Measurements from ENCODE around the gene EPB41.
"Not testable (repeated sequence)": the region's sequence is repeated elsewhere in the genome, so short reads cannot be mapped to it uniquely, and the experiment has no call there.

The EPB41 gene

GRCh38 chr1:28926629-28927265 lies 12.4 kb downstream of the EPB41 start:
- DNase-seq (ENCODE audit: low read depth in 4 of 4, low spot score in 1 of 4) = no peak

- no peak for DNase-seq (ENCODE audit: low read depth in 4 of 4, low spot score in 1 of 4)
Measured at GRCh38 chr1:28927266-28927647, 12.9 kb downstream of the EPB41 start.

GRCh38 chr1:28927648-28928313 lies 13.4 kb downstream of the EPB41 start:
- no peak for DNase-seq (ENCODE audit: low read depth in 4 of 4, low spot score in 1 of 4)

GRCh38 chr1:28928314-28928941 lies 14.1 kb downstream of the EPB41 start:
- DNase-seq (ENCODE audit: low read depth in 4 of 4, low spot score in 1 of 4) = no peak

GRCh38 chr1:28933277-28933676 lies 18.9 kb downstream of the EPB41 start:
- DNase-seq (ENCODE audit: low read depth in 4 of 4, low spot score in 1 of 4) = no peak

- DNase-seq (ENCODE audit: low read depth in 4 of 4, low spot score in 1 of 4) = no peak
Measured at GRCh38 chr1:28933918-28934317, 19.5 kb downstream of the EPB41 start.

- no peak for DNase-seq (ENCODE audit: low read depth in 4 of 4, low spot score in 1 of 4)
Measured at GRCh38 chr1:28934676-28935075, 20.3 kb downstream of the EPB41 start.

GRCh38 chr1:28935293-28935692 lies 20.9 kb downstream of the EPB41 start:
- DNase-seq (ENCODE audit: low read depth in 4 of 4, low spot score in 1 of 4) = no peak

GRCh38 chr1:28936094-28936493 lies 21.7 kb downstream of the EPB41 start:
- no peak for DNase-seq (ENCODE audit: low read depth in 4 of 4, low spot score in 1 of 4)

- no peak for DNase-seq (ENCODE audit: low read depth in 4 of 4, low spot score in 1 of 4)
Measured at GRCh38 chr1:28936528-28936927, 22.2 kb downstream of the EPB41 start.

GRCh38 chr1:28943581-28943980 lies 29.2 kb downstream of the EPB41 start:
- DNase-seq (ENCODE audit: low read depth in 4 of 4, low spot score in 1 of 4) = not testable (repeated sequence)

GRCh38 chr1:28950006-28950405 lies 35.6 kb downstream of the EPB41 start:
- no peak for DNase-seq (ENCODE audit: low read depth in 4 of 4, low spot score in 1 of 4)

- no peak for DNase-seq (ENCODE audit: low read depth in 4 of 4, low spot score in 1 of 4)
Measured at GRCh38 chr1:28950449-28950848, 36.1 kb downstream of the EPB41 start.

- DNase-seq (ENCODE audit: low read depth in 4 of 4, low spot score in 1 of 4) = no peak
Measured at GRCh38 chr1:28954126-28954726, 39.9 kb downstream of the EPB41 start.

- DNase-seq (ENCODE audit: low read depth in 4 of 4, low spot score in 1 of 4) = no peak
Measured at GRCh38 chr1:28956038-28956464, 41.7 kb downstream of the EPB41 start.

GRCh38 chr1:28962114-28962831 lies 47.9 kb downstream of the EPB41 start:
- DNase-seq (ENCODE audit: low read depth in 4 of 4, low spot score in 1 of 4) = peak in 1 of 4 experiments; percentile 45

GRCh38 chr1:28965271-28965870 lies 51.0 kb downstream of the EPB41 start:
- no peak for DNase-seq (ENCODE audit: low read depth in 4 of 4, low spot score in 1 of 4)

GRCh38 chr1:28966617-28967016 lies 52.2 kb downstream of the EPB41 start:
- DNase-seq (ENCODE audit: low read depth in 4 of 4, low spot score in 1 of 4) = no peak

GRCh38 chr1:28971980-28972771 lies 57.8 kb downstream of the EPB41 start:
- DNase-seq (ENCODE audit: low read depth in 4 of 4, low spot score in 1 of 4) = no peak
